GM21723 (cell line): ENCODE results near the gene ASCC3.

Experiments
- ATAC-seq: cut with Tn5 transposase; IDR thresholded peaks from one replicate; pipeline ENCODE4 v1.9.1; 2021; ENCODE audit warnings: mild to moderate bottlenecking, moderate library complexity; ENCODE audit not compliant: unreplicated experiment

ASCC3 gene

GRCh38 chr6:100599088-100599770 lies 281.9 kb downstream of the ASCC3 start:
- no peak for ATAC-seq

GRCh38 chr6:100595456-100595855 lies 285.7 kb downstream of the ASCC3 start:
- no peak for ATAC-seq

- no peak for ATAC-seq
Measured at GRCh38 chr6:100593522-100593921, 287.6 kb downstream of the ASCC3 start.

- ATAC-seq = no peak
Measured at GRCh38 chr6:100592929-100593328, 288.2 kb downstream of the ASCC3 start.

GRCh38 chr6:100577425-100577824 lies 303.7 kb downstream of the ASCC3 start:
- ATAC-seq = no peak

GRCh38 chr6:100575921-100576320 lies 305.2 kb downstream of the ASCC3 start:
- no peak for ATAC-seq

- no peak for ATAC-seq
Measured at GRCh38 chr6:100574836-100575235, 306.3 kb downstream of the ASCC3 start.

GRCh38 chr6:100573166-100573565 lies 308.0 kb downstream of the ASCC3 start:
- no peak for ATAC-seq

GRCh38 chr6:100568255-100568654 lies 312.9 kb downstream of the ASCC3 start:
- no peak for ATAC-seq

GRCh38 chr6:100566563-100566962 lies 314.6 kb downstream of the ASCC3 start:
- ATAC-seq = no peak

- no peak for ATAC-seq
Measured at GRCh38 chr6:100565439-100566104, 315.6 kb downstream of the ASCC3 start.

- no peak for ATAC-seq
Measured at GRCh38 chr6:100559859-100560258, 321.3 kb downstream of the ASCC3 start.

GRCh38 chr6:100554228-100554627 lies 326.9 kb downstream of the ASCC3 start:
- ATAC-seq = no peak

- no peak for ATAC-seq
Measured at GRCh38 chr6:100553243-100553642, 327.9 kb downstream of the ASCC3 start.

- no peak for ATAC-seq
Measured at GRCh38 chr6:100549406-100550167, 331.5 kb downstream of the ASCC3 start.

GRCh38 chr6:100538086-100538485 lies 343.0 kb downstream of the ASCC3 start:
- no peak for ATAC-seq

- no peak for ATAC-seq
Measured at GRCh38 chr6:100518588-100518987, 362.5 kb downstream of the ASCC3 start.

GRCh38 chr6:100517633-100518032 lies 363.5 kb downstream of the ASCC3 start:
- ATAC-seq = no peak

- ATAC-seq = no peak
Measured at GRCh38 chr6:100517106-100517505, 364.0 kb downstream of the ASCC3 start.

GRCh38 chr6:100514660-100515059 lies 366.5 kb downstream of the ASCC3 start:
- no peak for ATAC-seq

GRCh38 chr6:100512203-100512862 lies 368.8 kb downstream of the ASCC3 start:
- no peak for ATAC-seq
